GM21447 (cell line): ENCODE data around the gene ZNF133.

Experiments
- ATAC-seq: cut with Tn5 transposase; IDR thresholded peaks from one replicate; pipeline ENCODE4 v1.9.1; 2021; ENCODE audit not compliant: unreplicated experiment

Gene ZNF133

DNA sequence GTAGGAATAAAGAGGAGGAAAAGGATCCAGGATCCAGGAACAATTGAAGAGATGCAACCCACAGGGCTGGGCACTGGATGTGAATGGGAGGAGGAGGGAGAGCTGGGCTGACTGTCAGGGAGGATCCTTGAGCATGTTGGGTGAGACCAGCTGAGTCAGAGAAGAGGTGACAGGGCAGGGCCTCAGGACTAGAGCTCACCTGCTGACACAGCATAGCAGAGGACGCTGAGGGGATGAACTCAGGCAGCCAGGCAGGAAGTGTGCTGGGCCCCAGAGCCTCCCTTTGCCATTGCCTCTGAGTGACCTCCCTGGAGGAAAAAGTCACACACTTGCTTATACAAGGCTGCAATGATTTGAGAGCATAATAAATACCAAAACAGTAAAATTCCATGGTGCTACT lies 72.3 kb downstream of the ZNF133 start:
- no peak for ATAC-seq

GRCh38 chr20:18361678-18362077 lies 73.4 kb downstream of the ZNF133 start:
- ATAC-seq = no peak

DNA sequence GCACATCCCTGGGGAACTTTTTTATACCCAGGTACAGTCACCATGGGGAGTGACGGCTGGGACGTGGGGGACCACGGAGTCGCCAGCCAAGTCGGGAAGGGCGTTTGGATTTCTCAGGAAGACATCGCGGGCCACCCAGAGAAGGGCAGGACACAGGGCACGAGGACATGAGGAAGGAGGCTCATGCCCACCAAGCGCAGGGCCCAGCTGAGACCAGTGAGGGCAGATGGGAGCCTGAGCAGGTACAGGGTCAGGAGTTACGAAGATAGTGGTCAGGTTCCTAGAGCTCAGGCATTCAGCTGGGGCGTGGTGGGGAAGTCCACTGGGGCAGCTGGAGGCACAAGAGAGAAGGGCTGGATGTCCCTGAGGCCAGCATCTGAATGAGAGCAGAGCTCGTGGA lies 74.6 kb downstream of the ZNF133 start:
- no peak for ATAC-seq

DNA sequence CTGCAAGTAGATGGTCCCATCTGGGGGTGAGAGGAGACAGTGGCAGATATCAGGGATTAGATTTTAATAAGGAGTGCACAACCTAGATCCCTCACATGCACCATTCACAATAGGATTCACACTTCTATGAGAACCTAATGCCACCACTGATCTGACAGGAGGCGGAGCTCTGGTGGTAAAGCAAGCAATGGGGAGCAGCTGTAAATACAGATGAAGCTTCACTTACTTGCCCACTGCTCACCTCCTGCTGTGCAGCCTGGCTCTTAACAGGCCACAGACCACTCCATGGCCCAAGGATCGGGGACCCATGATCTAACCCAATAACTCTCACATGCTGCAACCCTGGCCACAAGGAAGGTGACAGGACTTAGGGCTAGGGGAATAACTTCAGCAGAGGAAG lies 75.4 kb downstream of the ZNF133 start:
- ATAC-seq = no peak

GRCh38 chr20:18364768-18365167 lies 76.4 kb downstream of the ZNF133 start:
- no peak for ATAC-seq
